ENCODE results near the gene CLIC4. TPM values are rescaled to one million over a fixed set of nuclear protein-coding genes. Genes with fewer than 3 reads are reported as not detected.
"Not testable (repeated sequence)": the region's sequence is repeated elsewhere in the genome, so short reads cannot be mapped to it uniquely, and the experiment has no call there.

The CLIC4 gene
- 10 to 100 TPM in 1 of 3 donors, 1 to 10 TPM in 2; 3.8 to 11.5 (median 5.0) TPM for total RNA-seq
- total RNA-seq (2013), result 26.1 TPM

- no peaks in the 10 kb centered on the region for H3K9me3 ChIP-seq (ENCODE audit: control insufficient read depth, insufficient read depth, low read length)
- peaks cover 0 to 20% of the 10 kb centered on the region in 2 donors for H3K4me1 Mint-ChIP-seq
- H3K4me1 ChIP-seq (ENCODE audit: control insufficient read depth, insufficient read depth, low read length), result peaks cover 23% of the 10 kb centered on the region
- H3K4me3 ChIP-seq (ENCODE audit: low read length), result peak within 1 kb of the TSS; percentile 55
- intact Hi-C loops (cut with micrococcal nuclease), result no loop called here
- no peaks in the 10 kb centered on the region for H3K36me3 Mint-ChIP-seq
- under 1% methylated on average over 80 of the region's 80 CpGs for WGBS (ENCODE audit: insufficient coverage)
- peak; percentile 89 to 96 (median 91) for ATAC-seq
- no peaks in the 10 kb centered on the region for H3K27me3 ChIP-seq (ENCODE audit: control insufficient read depth, insufficient read depth, low read length)
- H3K27ac ChIP-seq (ENCODE audit: low read length), result peak within 1 kb of the TSS; percentile 55
- no peak for TF ChIP-seq CTCF (IDR thresholded peaks at IDR 0.05)
- peaks cover 0 to 17% of the 10 kb centered on the region in 2 donors for H3K27me3 Mint-ChIP-seq (ENCODE audit: low read depth in 2 of 2)
- no peaks in the 10 kb centered on the region for H3K36me3 ChIP-seq (ENCODE audit: control insufficient read depth, insufficient read depth, low read length)
- peak; percentile 95 to 99 for DNase-seq
- H3K9me3 Mint-ChIP-seq, result no peaks in the 10 kb centered on the region
- peak within 1 kb of the TSS; percentile 56 to 90 for H3K27ac Mint-ChIP-seq
- H3K4me3 Mint-ChIP-seq, result peak within 1 kb of the TSS; percentile 90
Observed at GRCh38 chr1:24744911-24745710, at the start of gene CLIC4. Gene CLIC4, plus strand, starts transcription at chr1:24745447. Its CDS starts 107 bp downstream, at chr1:24745554.

GRCh38 chr1:24696041-24696755, 49.0 kb upstream of the CLIC4 start:
- Mint-ChIP-seq H3K36me3 (no peaks in the 10 kb centered on the region), H3K4me3 (peak overlapping the region; percentile 57), H3K27ac (peak overlapping the region in 1 of 2 donors; percentile 42), H3K9me3 (no peaks in the 10 kb centered on the region), H3K4me1 (peaks cover 40% of the 10 kb centered on the region in 2 donors), H3K27me3 (ENCODE audit: low read depth in 2 of 2) (no peaks in the 10 kb centered on the region)
- intact Hi-C loops (cut with micrococcal nuclease), result no loop called here
- ATAC-seq (no peak), DNase-seq (no peak)
- Histone ChIP-seq H3K27me3 (ENCODE audit: control insufficient read depth, insufficient read depth, low read length) (no peaks in the 10 kb centered on the region), H3K9me3 (ENCODE audit: control insufficient read depth, insufficient read depth, low read length) (no peaks in the 10 kb centered on the region), H3K4me1 (ENCODE audit: control insufficient read depth, insufficient read depth, low read length) (peaks cover 36% of the 10 kb centered on the region), H3K36me3 (ENCODE audit: control insufficient read depth, insufficient read depth, low read length) (no peaks in the 10 kb centered on the region), H3K27ac (ENCODE audit: low read length) (peak overlapping the region; percentile 67), H3K4me3 (ENCODE audit: low read length) (no peak overlapping the region)
- TF ChIP-seq CTCF (IDR thresholded peaks at IDR 0.05), result no peak
- 84% methylated on average over 5 of the region's 5 CpGs for WGBS (ENCODE audit: insufficient coverage)

- Histone ChIP-seq H3K27me3 (ENCODE audit: control insufficient read depth, insufficient read depth, low read length) (no peaks in the 10 kb centered on the region), H3K4me1 (ENCODE audit: control insufficient read depth, insufficient read depth, low read length) (peaks cover 36% of the 10 kb centered on the region), H3K4me3 (ENCODE audit: low read length) (no peak overlapping the region), H3K9me3 (ENCODE audit: control insufficient read depth, insufficient read depth, low read length) (no peaks in the 10 kb centered on the region), H3K27ac (ENCODE audit: low read length) (no peak overlapping the region), H3K36me3 (ENCODE audit: control insufficient read depth, insufficient read depth, low read length) (no peaks in the 10 kb centered on the region)
- Mint-ChIP-seq H3K27ac (peak overlapping the region in 1 of 2 donors; percentile 53), H3K9me3 (no peaks in the 10 kb centered on the region), H3K36me3 (no peaks in the 10 kb centered on the region), H3K4me3 (peak overlapping the region; percentile 49), H3K27me3 (ENCODE audit: low read depth in 2 of 2) (no peaks in the 10 kb centered on the region), H3K4me1 (peaks cover 40% of the 10 kb centered on the region in 2 donors)
- ATAC-seq (no peak), DNase-seq (no peak)
- intact Hi-C loops (cut with micrococcal nuclease), result no loop called here
- WGBS (ENCODE audit: insufficient coverage), result 84% methylated on average over 15 of the region's 15 CpGs
- no peak for TF ChIP-seq CTCF (IDR thresholded peaks at IDR 0.05)
Observed at GRCh38 chr1:24696756-24697330, 48.4 kb upstream of the CLIC4 start.

- DNase-seq; ATAC-seq; H3K27me3 ChIP-seq (ENCODE audit: control insufficient read depth, insufficient read depth, low read length); H3K27me3 Mint-ChIP-seq (ENCODE audit: low read depth in 2 of 2); H3K36me3 Mint-ChIP-seq; H3K9me3 Mint-ChIP-seq; H3K36me3 ChIP-seq (ENCODE audit: control insufficient read depth, insufficient read depth, low read length); intact Hi-C loops (cut with micrococcal nuclease); H3K4me3 ChIP-seq (ENCODE audit: low read length); H3K9me3 ChIP-seq (ENCODE audit: control insufficient read depth, insufficient read depth, low read length); H3K27ac ChIP-seq (ENCODE audit: low read length): not testable (repeated sequence)
- WGBS (ENCODE audit: insufficient coverage), result 91% methylated on average over 7 of the region's 7 CpGs
- H3K27ac Mint-ChIP-seq, result peak overlapping the region in 1 of 2 donors; percentile 53
- peak overlapping the region; percentile 49 for H3K4me3 Mint-ChIP-seq
- peaks cover 36% of the 10 kb centered on the region for H3K4me1 ChIP-seq (ENCODE audit: control insufficient read depth, insufficient read depth, low read length)
- H3K4me1 Mint-ChIP-seq, result peaks cover 39 to 40% of the 10 kb centered on the region in 2 donors
Observed at GRCh38 chr1:24697453-24698001, 47.7 kb upstream of the CLIC4 start.

- DNase-seq; H3K27me3 ChIP-seq (ENCODE audit: control insufficient read depth, insufficient read depth, low read length); intact Hi-C loops (cut with micrococcal nuclease); H3K4me3 ChIP-seq (ENCODE audit: low read length); H3K9me3 Mint-ChIP-seq; H3K27ac Mint-ChIP-seq; H3K36me3 Mint-ChIP-seq; H3K9me3 ChIP-seq (ENCODE audit: control insufficient read depth, insufficient read depth, low read length); H3K36me3 ChIP-seq (ENCODE audit: control insufficient read depth, insufficient read depth, low read length); H3K27me3 Mint-ChIP-seq (ENCODE audit: low read depth in 2 of 2); H3K27ac ChIP-seq (ENCODE audit: low read length); ATAC-seq; H3K4me3 Mint-ChIP-seq: not testable (repeated sequence)
- H3K4me1 Mint-ChIP-seq, result peaks cover 33 to 35% of the 10 kb centered on the region in 2 donors
- 95% methylated on average over 8 of the region's 8 CpGs for WGBS (ENCODE audit: insufficient coverage)
- H3K4me1 ChIP-seq (ENCODE audit: control insufficient read depth, insufficient read depth, low read length), result peaks cover 36% of the 10 kb centered on the region
Observed at GRCh38 chr1:24698326-24698725, 46.9 kb upstream of the CLIC4 start.

All from natural killer cell (primary cell).